Panc1 (cell line): ENCODE data around the gene CAMKK2. TPM values are rescaled to one million over a fixed set of nuclear protein-coding genes. Genes with fewer than 3 reads are reported as not detected.

Experiments used
- ATAC-seq: fragments of 200-7000 bp; cut with Tn5 transposase; 2 replicates; pipeline ENCODE4 v1.9.1; 2020; ENCODE audit warnings: mild to moderate bottlenecking, moderate library complexity
- BruUV-seq: library from RNA; stranded (reverse); fragments of 400-500 nt; replicated peaks from 2 replicates; lab custom pipeline; 2021; lab: Mats Ljungman, UMichigan
- CTCF ChIA-PET: fragments of 300-600 bp; sonication (Branson Sonifier 250); formaldehyde crosslinking; loops from one replicate; lab custom pipeline; 2022; ENCODE audit warnings: antibody characterized with exemption; lab: Charles Lee
- POLR2A ChIA-PET: fragments of 300-600 bp; sonication (Branson Sonifier 250); formaldehyde crosslinking; loops from one replicate; lab custom pipeline; 2022; ENCODE audit warnings: antibody characterized with exemption; lab: Charles Lee
- DNase-seq: peaks from one replicate; pipeline ENCODE4 v3.0.0-alpha.2; 2010; ENCODE audit warnings: low read depth, low spot score
- H3K27ac ChIP-seq: 2 replicates; pipeline ENCODE4 v1.5.1; 2011; ENCODE audit warnings: mild to moderate bottlenecking, low read length, inconsistent platforms
- H3K27me3 ChIP-seq: fragments of 200-500 bp; sonication (Bioruptor generic); 2 replicates; pipeline ENCODE4 v1.6.0; 2014; ENCODE audit warnings: low read length, inconsistent platforms; ENCODE audit not compliant: control insufficient read depth, insufficient read depth
- H3K36me3 ChIP-seq: fragments of 200-500 bp; sonication (Bioruptor generic); 2 replicates; pipeline ENCODE4 v1.5.1; 2014; ENCODE audit warnings: inconsistent platforms, mild to moderate bottlenecking, low read length, moderate library complexity; ENCODE audit not compliant: control insufficient read depth, insufficient read depth
- H3K4me1 ChIP-seq: 2 replicates; pipeline ENCODE4 v1.5.1; 2011; ENCODE audit warnings: inconsistent platforms, mild to moderate bottlenecking, low read length, moderate library complexity; ENCODE audit not compliant: control insufficient read depth, insufficient read depth
- H3K4me3 ChIP-seq, 2 experiments: 2 replicates each; pipeline ENCODE4 v1.5.1; 2011 to 2012; ENCODE audit warnings: low read depth in 2 of 2, low read length in 2 of 2, mild to moderate bottlenecking in 2 of 2, inconsistent platforms in 1 of 2, moderate library complexity in 1 of 2
- H3K9me3 ChIP-seq: fragments of 200-500 bp; sonication (Bioruptor generic); 2 replicates; pipeline ENCODE4 v1.5.1; 2014; ENCODE audit warnings: low read depth, mild to moderate bottlenecking, inconsistent platforms, low read length, moderate library complexity; ENCODE audit not compliant: control insufficient read depth, insufficient read depth
- CTCF ChIP-seq: fragments of 450-650 bp; IDR thresholded peaks from 2 replicates; pipeline ENCODE4 v1.5.1; 2017; ENCODE audit warnings: mild to moderate bottlenecking
- POLR2AphosphoS5 ChIP-seq: IDR thresholded peaks from 2 replicates; pipeline ENCODE4 v1.6.1; 2012; ENCODE audit warnings: mild to moderate bottlenecking, low read depth, low read length, moderate library complexity
- REST ChIP-seq, 2 experiments: IDR thresholded peaks; 2 replicates each; pipeline ENCODE4 v1.6.1; 2011 to 2012; ENCODE audit warnings: low read depth in 2 of 2, control low read depth in 1 of 2, low read length in 1 of 2, mild to moderate bottlenecking in 1 of 2, moderate library complexity in 1 of 2; ENCODE audit not compliant: insufficient read depth in 1 of 2
- SIN3A ChIP-seq: IDR thresholded peaks from 2 replicates; pipeline ENCODE4 v1.6.1; 2012; ENCODE audit warnings: low read depth, mild to moderate bottlenecking, low read length, moderate library complexity, borderline replicate concordance; ENCODE audit not compliant: insufficient read depth
- TCF7L2 ChIP-seq: IDR thresholded peaks from 2 replicates; pipeline ENCODE4 v1.6.1; 2011; ENCODE audit warnings: mild to moderate bottlenecking, low read depth, low read length, inconsistent platforms
- in situ Hi-C: cut with HindIII; loops from 2 replicates; pipeline ENCODE4 v1.10.0; 2016; ENCODE audit warnings: low sequenced_read_pairs, low pct_unique_long_range_greater_than_20kb
- intact Hi-C: fragments of 100-400 bp; cut with micrococcal nuclease; formaldehyde crosslinking; loops from one replicate; pipeline ENCODE4 v1.10.0; 2022; ENCODE audit not compliant: unreplicated experiment
- total RNA-seq: library from RNA; stranded (reverse); gene quantifications from one replicate; pipeline ENCODE4 v1.2.1, GENCODE V29; 2021; ENCODE audit not compliant: unreplicated experiment

CAMKK2 gene
- total RNA-seq, 1 experiment from 2014 or later = 37.8 TPM

- H3K27ac ChIP-seq = no peak overlapping the region
- intact Hi-C loops (loop anchor here (5.0 kb wide), 1 partner anchor 111 kb away; no protein-coding TSS in a partner anchor), in situ Hi-C loops (no loop called here)
- no peaks in the 10 kb centered on the region for H3K9me3 ChIP-seq
- ATAC-seq (no peak), DNase-seq (no peak)
- H3K27me3 ChIP-seq = no peaks in the 10 kb centered on the region
- no peaks in the 10 kb centered on the region for H3K4me1 ChIP-seq
- no TSS peak for BruUV-seq
- ChIA-PET POLR2A (no interaction called here), CTCF (no interaction called here)
- no peak overlapping the region for H3K4me3 ChIP-seq
- peaks cover 25% of the 10 kb centered on the region for H3K36me3 ChIP-seq
- TF ChIP-seq REST (IDR thresholded peaks at IDR 0.05; ENCODE audit: insufficient read depth in 1 of 2, low read depth in 2 of 2, low read length in 1 of 2) = no peak
- no peak for TF ChIP-seq CTCF
- TF ChIP-seq SIN3A = no peak
- TF ChIP-seq POLR2AphosphoS5 = no peak
- TF ChIP-seq TCF7L2 = no peak
Measured at GRCh38 chr12:121331248-121331647, 34.7 kb upstream of the CAMKK2 start.

GRCh38 chr12:121330692-121331091 lies 34.2 kb upstream of the CAMKK2 start:
- POLR2A ChIA-PET = no interaction called here
- Histone ChIP-seq H3K4me1 (no peaks in the 10 kb centered on the region), H3K9me3 (no peaks in the 10 kb centered on the region), H3K36me3 (peaks cover 29% of the 10 kb centered on the region), H3K27ac (no peak overlapping the region), H3K27me3 (no peaks in the 10 kb centered on the region), H3K4me3 (no peak overlapping the region)
- no TSS peak for BruUV-seq
- ATAC-seq = no peak
- no peak for DNase-seq
- in situ Hi-C loops (no loop called here), intact Hi-C loops (loop anchor here (5.0 kb wide), 1 partner anchor 112 kb away; no protein-coding TSS in a partner anchor)
- TF ChIP-seq CTCF (no peak), POLR2AphosphoS5 (no peak), TCF7L2 (no peak), REST (IDR thresholded peaks at IDR 0.05; ENCODE audit: insufficient read depth in 1 of 2, low read depth in 2 of 2, low read length in 1 of 2) (no peak), SIN3A (no peak)
- CTCF ChIA-PET = no interaction called here
